Loucy (cell line): ENCODE data around the gene SVEP1.

Experiments used
- EZH2phosphoT487 ChIP-seq: fragments of 200-600 bp; IDR thresholded peaks from 2 replicates; pipeline ENCODE4 v1.6.1; 2018; ENCODE audit warnings: antibody characterized with exemption, mild to moderate bottlenecking, moderate library complexity, borderline replicate concordance
- TF ChIP-seq, protein P1 (sequence below): fragments of 200-600 bp; sonication (generic); conservative IDR thresholded peaks from 2 replicates; pipeline ENCODE4 v1.5.1; 2014; ENCODE audit warnings: mild to moderate bottlenecking, antibody characterized with exemption, low read length

DNA sequence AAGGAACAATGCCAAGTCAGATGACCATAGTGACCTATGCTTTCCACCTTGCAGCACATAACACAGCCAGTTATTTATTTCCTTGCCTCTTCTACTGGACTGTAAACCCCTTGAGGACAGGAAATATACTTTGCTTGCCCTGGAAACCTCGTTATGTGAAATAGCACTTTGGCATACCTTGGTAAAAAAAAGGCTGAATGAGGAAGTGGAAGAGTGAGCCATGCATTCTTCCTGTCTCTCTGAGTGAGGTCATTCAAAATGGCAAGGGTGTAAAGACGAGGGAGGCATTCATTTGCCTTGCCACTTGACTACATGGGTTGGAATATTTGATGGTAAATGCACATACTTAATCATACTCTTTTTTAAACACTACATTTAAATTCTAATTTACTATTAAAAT, 42.8 kb upstream of the SVEP1 start:
- TF ChIP-seq, protein P1, sequence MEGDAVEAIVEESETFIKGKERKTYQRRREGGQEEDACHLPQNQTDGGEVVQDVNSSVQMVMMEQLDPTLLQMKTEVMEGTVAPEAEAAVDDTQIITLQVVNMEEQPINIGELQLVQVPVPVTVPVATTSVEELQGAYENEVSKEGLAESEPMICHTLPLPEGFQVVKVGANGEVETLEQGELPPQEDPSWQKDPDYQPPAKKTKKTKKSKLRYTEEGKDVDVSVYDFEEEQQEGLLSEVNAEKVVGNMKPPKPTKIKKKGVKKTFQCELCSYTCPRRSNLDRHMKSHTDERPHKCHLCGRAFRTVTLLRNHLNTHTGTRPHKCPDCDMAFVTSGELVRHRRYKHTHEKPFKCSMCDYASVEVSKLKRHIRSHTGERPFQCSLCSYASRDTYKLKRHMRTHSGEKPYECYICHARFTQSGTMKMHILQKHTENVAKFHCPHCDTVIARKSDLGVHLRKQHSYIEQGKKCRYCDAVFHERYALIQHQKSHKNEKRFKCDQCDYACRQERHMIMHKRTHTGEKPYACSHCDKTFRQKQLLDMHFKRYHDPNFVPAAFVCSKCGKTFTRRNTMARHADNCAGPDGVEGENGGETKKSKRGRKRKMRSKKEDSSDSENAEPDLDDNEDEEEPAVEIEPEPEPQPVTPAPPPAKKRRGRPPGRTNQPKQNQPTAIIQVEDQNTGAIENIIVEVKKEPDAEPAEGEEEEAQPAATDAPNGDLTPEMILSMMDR, result no peak
- TF ChIP-seq EZH2phosphoT487, result no peak
